ENCODE results near the gene RSPH10B. TPM values are rescaled to one million over a fixed set of nuclear protein-coding genes. Genes with fewer than 3 reads are reported as not detected.
"Not testable (repeated sequence)": the region's sequence is repeated elsewhere in the genome, so short reads cannot be mapped to it uniquely, and the experiment has no call there.

The RSPH10B gene
- 1 to 10 TPM in 1 of 4 donors, not detected in 3; 7.3 TPM for total RNA-seq

GRCh38 chr7:5970347-5970911, at the start of gene RSPH10B:
RSPH10B (minus strand) TSS chr7:5970689; CDS start chr7:5967116, 3,573 bp downstream.
- H3K36me3 ChIP-seq; H3K9me3 ChIP-seq; H3K4me3 ChIP-seq; H3K27ac ChIP-seq; H3K4me1 ChIP-seq; H3K27me3 ChIP-seq; DNase-seq (ENCODE audit: low spot score in 2 of 2): not testable (repeated sequence)
- no CpG with 5 or more reads among the region's 43 CpGs for WGBS

GRCh38 chr7:6016653-6016966, 46.1 kb upstream of the RSPH10B start:
- no peak overlapping the region for H3K27ac ChIP-seq
- DNase-seq (ENCODE audit: low spot score in 2 of 2), result peak in 1 of 2 donors; percentile 32
- H3K4me1 ChIP-seq, result peaks cover 24% of the 10 kb centered on the region
- TF ChIP-seq EP300 (IDR thresholded peaks at IDR 0.05), result no peak
- TF ChIP-seq POLR2AphosphoS5 (IDR thresholded peaks at IDR 0.05), result no peak
- TF ChIP-seq CTCF (IDR thresholded peaks at IDR 0.05), result no peak
- TF ChIP-seq POLR2A (IDR thresholded peaks at IDR 0.05), result no peak
- H3K27me3 ChIP-seq, result no peaks in the 10 kb centered on the region
- H3K4me3 ChIP-seq, result no peak overlapping the region
- no peaks in the 10 kb centered on the region for H3K9me3 ChIP-seq
- WGBS, result 92% methylated on average over 8 of the region's 8 CpGs
- peaks cover 52% of the 10 kb centered on the region for H3K36me3 ChIP-seq

- TF ChIP-seq POLR2AphosphoS5 (IDR thresholded peaks at IDR 0.05) (no peak), EP300 (IDR thresholded peaks at IDR 0.05) (no peak), POLR2A (IDR thresholded peaks at IDR 0.05) (no peak), CTCF (IDR thresholded peaks at IDR 0.05) (no peak)
- peaks cover 47% of the 10 kb centered on the region for H3K36me3 ChIP-seq
- H3K4me1 ChIP-seq, result peaks cover 25% of the 10 kb centered on the region
- 58% methylated on average over 8 of the region's 8 CpGs for WGBS
- H3K4me3 ChIP-seq, result peak overlapping the region; percentile 17
- H3K27me3 ChIP-seq, result no peaks in the 10 kb centered on the region
- peak overlapping the region; percentile 47 for H3K27ac ChIP-seq
- DNase-seq (ENCODE audit: low spot score in 2 of 2), result peak in 1 of 2 donors; percentile 76
- H3K9me3 ChIP-seq, result no peaks in the 10 kb centered on the region
These were observed 45.6 kb upstream of the RSPH10B start for GRCh38 chr7:6015917-6016652.

GRCh38 chr7:6012355-6013104, 42.0 kb upstream of the RSPH10B start:
- Histone ChIP-seq H3K9me3 (no peaks in the 10 kb centered on the region), H3K27me3 (no peaks in the 10 kb centered on the region), H3K4me3 (no peak overlapping the region), H3K4me1 (peaks cover 45% of the 10 kb centered on the region), H3K27ac (no peak overlapping the region), H3K36me3 (peaks cover 17% of the 10 kb centered on the region)
- TF ChIP-seq CTCF (IDR thresholded peaks at IDR 0.05) (no peak), POLR2AphosphoS5 (IDR thresholded peaks at IDR 0.05) (no peak), POLR2A (IDR thresholded peaks at IDR 0.05) (no peak)
- peak in 1 of 2 donors; percentile 16 for DNase-seq (ENCODE audit: low spot score in 2 of 2)
- 66% methylated on average over 14 of the region's 14 CpGs for WGBS

- Histone ChIP-seq H3K36me3 (peaks cover 9% of the 10 kb centered on the region), H3K4me3 (no peak overlapping the region), H3K9me3 (no peaks in the 10 kb centered on the region), H3K27me3 (no peaks in the 10 kb centered on the region), H3K27ac (no peak overlapping the region), H3K4me1 (peaks cover 47% of the 10 kb centered on the region)
- no peak for DNase-seq (ENCODE audit: low spot score in 2 of 2)
- TF ChIP-seq EP300 (IDR thresholded peaks at IDR 0.05), result no peak
- WGBS, result 76% methylated on average over 2 of the region's 2 CpGs
These were observed 41.1 kb upstream of the RSPH10B start for GRCh38 chr7:6011541-6011940.

- not testable (repeated sequence) for H3K9me3 ChIP-seq; H3K36me3 ChIP-seq; H3K27me3 ChIP-seq; H3K27ac ChIP-seq; DNase-seq (ENCODE audit: low spot score in 2 of 2)
- H3K4me3 ChIP-seq, result peak overlapping the region; percentile 72
- WGBS, result 81% methylated on average over 8 of the region's 8 CpGs
- H3K4me1 ChIP-seq, result peaks cover 35% of the 10 kb centered on the region
These were observed 39.9 kb upstream of the RSPH10B start for GRCh38 chr7:6010370-6010769.
